ENCODE measurements around the gene UMAD1. TPM values are rescaled to one million over a fixed set of nuclear protein-coding genes. Genes with fewer than 3 reads are reported as not detected.
"Not testable (repeated sequence)": the region's sequence is repeated elsewhere in the genome, so short reads cannot be mapped to it uniquely, and the experiment has no call there.

The UMAD1 gene
- total and polyA plus RNA-seq, 8 donors = 12.7 to 20.2 (median 15.0) TPM

GRCh38 chr7:7820409-7820808 is 179.9 kb downstream of the UMAD1 start:
- TF ChIP-seq CTCF (IDR thresholded peaks at IDR 0.05) = no peak
- Histone ChIP-seq H3K27ac (no peak overlapping the region), H3K36me3 (no peaks in the 10 kb centered on the region), H3K27me3 (no peaks in the 10 kb centered on the region), H3K9me3 (no peaks in the 10 kb centered on the region), H3K4me3 (no peak overlapping the region), H3K4me1 (no peaks in the 10 kb centered on the region)
- DNase-seq = no peak
- intact Hi-C loops (cut with DNase I) = no loop called here
- ATAC-seq = no peak

- Histone ChIP-seq H3K36me3 (no peaks in the 10 kb centered on the region), H3K4me1 (no peaks in the 10 kb centered on the region), H3K27ac (no peak overlapping the region), H3K4me3 (no peak overlapping the region), H3K27me3 (no peaks in the 10 kb centered on the region), H3K9me3 (no peaks in the 10 kb centered on the region)
- ATAC-seq (no peak), DNase-seq (no peak)
- intact Hi-C loops (cut with DNase I) = no loop called here
- TF ChIP-seq CTCF (IDR thresholded peaks at IDR 0.05) = no peak
Measured at GRCh38 chr7:7820939-7821338, 180.4 kb downstream of the UMAD1 start.

- Histone ChIP-seq H3K27ac (no peak overlapping the region), H3K27me3 (no peaks in the 10 kb centered on the region), H3K4me3 (no peak overlapping the region), H3K36me3 (no peaks in the 10 kb centered on the region), H3K4me1 (no peaks in the 10 kb centered on the region), H3K9me3 (no peaks in the 10 kb centered on the region)
- no peak for TF ChIP-seq CTCF (IDR thresholded peaks at IDR 0.05)
- DNase-seq (no peak), ATAC-seq (no peak)
- intact Hi-C loops (cut with DNase I) = no loop called here
Measured at GRCh38 chr7:7821517-7821916, 181.0 kb downstream of the UMAD1 start.

GRCh38 chr7:7825294-7825693 is 184.7 kb downstream of the UMAD1 start:
- H3K4me1 ChIP-seq; ATAC-seq; H3K27me3 ChIP-seq; DNase-seq; H3K27ac ChIP-seq; H3K36me3 ChIP-seq; intact Hi-C loops (cut with DNase I); H3K4me3 ChIP-seq; H3K9me3 ChIP-seq: not testable (repeated sequence)

GRCh38 chr7:7829667-7830066 is 189.1 kb downstream of the UMAD1 start:
- ATAC-seq (peak; percentile 77), DNase-seq (no peak)
- Histone ChIP-seq H3K9me3 (no peaks in the 10 kb centered on the region), H3K27ac (no peak overlapping the region), H3K4me1 (no peaks in the 10 kb centered on the region), H3K27me3 (no peaks in the 10 kb centered on the region), H3K4me3 (no peak overlapping the region), H3K36me3 (no peaks in the 10 kb centered on the region)
- intact Hi-C loops (cut with DNase I) = no loop called here
- no peak for TF ChIP-seq CTCF (IDR thresholded peaks at IDR 0.05)

- no peak overlapping the region for H3K27ac ChIP-seq
- no peaks in the 10 kb centered on the region for H3K9me3 ChIP-seq
- intact Hi-C loops (cut with DNase I) = no loop called here
- peak; percentile 91 for ATAC-seq
- H3K4me1 ChIP-seq = no peaks in the 10 kb centered on the region
- H3K27me3 ChIP-seq = no peaks in the 10 kb centered on the region
- H3K36me3 ChIP-seq = no peaks in the 10 kb centered on the region
- peak in 2 of 4 donors; percentile 9 to 42 for DNase-seq
- TF ChIP-seq CTCF (IDR thresholded peaks at IDR 0.05) = no peak
- H3K4me3 ChIP-seq = no peak overlapping the region
Measured at GRCh38 chr7:7830122-7830878, 189.7 kb downstream of the UMAD1 start.
